Trophoblast cell (in vitro differentiated cells and primary cell): ENCODE measurements around the gene GET3.

Experiments used
- DNase-seq, 2 donors: peaks; one replicate each; pipeline ENCODE4 v3.0.0-alpha.2; 2016
- H2AFZ ChIP-seq: 2 replicates; pipeline ENCODE4 v1.6.1; 2013; ENCODE audit warnings: low read length, moderate library complexity, mild to moderate bottlenecking; ENCODE audit not compliant: insufficient read depth, poor library complexity
- H2AK5ac ChIP-seq: 2 replicates; pipeline ENCODE4 v1.6.1; 2013; ENCODE audit warnings: mild to moderate bottlenecking, low read length
- H2BK120ac ChIP-seq: 2 replicates; pipeline ENCODE4 v1.6.1; 2013; ENCODE audit warnings: low read length, mild to moderate bottlenecking, moderate library complexity; ENCODE audit not compliant: insufficient read depth, poor library complexity
- H2BK12ac ChIP-seq: 2 replicates; pipeline ENCODE4 v1.6.1; 2013; ENCODE audit warnings: mild to moderate bottlenecking, low read length, moderate library complexity
- H2BK5ac ChIP-seq: 2 replicates; pipeline ENCODE4 v1.6.1; 2013; ENCODE audit warnings: low read length, low read depth, moderate library complexity, mild to moderate bottlenecking; ENCODE audit not compliant: poor library complexity
- H3K14ac ChIP-seq: 2 replicates; pipeline ENCODE4 v1.6.1; 2013; ENCODE audit warnings: mild to moderate bottlenecking, low read length
- H3K18ac ChIP-seq: 2 replicates; pipeline ENCODE4 v1.6.1; 2013; ENCODE audit warnings: mild to moderate bottlenecking, low read length
- H3K23ac ChIP-seq: 2 replicates; pipeline ENCODE4 v1.6.1; 2013; ENCODE audit warnings: low read length
- H3K27ac ChIP-seq: 2 replicates; pipeline ENCODE4 v1.5.1; 2013; ENCODE audit warnings: low read depth, mild to moderate bottlenecking, inconsistent platforms, low read length, moderate library complexity
- H3K27me3 ChIP-seq: 2 replicates; pipeline ENCODE4 v1.6.1; 2013; ENCODE audit warnings: inconsistent platforms, mild to moderate bottlenecking, low read length, moderate library complexity; ENCODE audit not compliant: insufficient read depth
- H3K36me3 ChIP-seq, 2 experiments: 1 replicate in 1 of 2; 2 replicates in 1 of 2; pipeline ENCODE4 v1.6.1; 2013; ENCODE audit warnings: low read length in 2 of 2, mild to moderate bottlenecking in 2 of 2, moderate library complexity in 1 of 2; ENCODE audit not compliant: insufficient read depth in 2 of 2, control insufficient read depth in 1 of 2
- H3K4ac ChIP-seq: 2 replicates; pipeline ENCODE4 v1.6.1; 2013; ENCODE audit warnings: low read depth, mild to moderate bottlenecking, low read length, moderate library complexity
- H3K4me1 ChIP-seq, 2 experiments: 1 replicate in 1 of 2; 2 replicates in 1 of 2; pipeline ENCODE4 v1.6.1; 2013; ENCODE audit warnings: low read length in 2 of 2, mild to moderate bottlenecking in 2 of 2, moderate library complexity in 1 of 2; ENCODE audit not compliant: insufficient read depth in 2 of 2, control insufficient read depth in 1 of 2
- H3K4me2 ChIP-seq: 2 replicates; pipeline ENCODE4 v1.6.1; 2013; ENCODE audit warnings: inconsistent platforms, mild to moderate bottlenecking, low read length, moderate library complexity
- H3K4me3 ChIP-seq: 2 replicates; pipeline ENCODE4 v1.5.1; 2013; ENCODE audit warnings: mild to moderate bottlenecking, low read depth, low read length, inconsistent platforms
- H3K79me1 ChIP-seq: one replicate; pipeline ENCODE4 v1.6.1; 2013; ENCODE audit warnings: low read length
- H3K79me2 ChIP-seq: 2 replicates; pipeline ENCODE4 v1.6.1; 2013; ENCODE audit warnings: low read length, mild to moderate bottlenecking; ENCODE audit not compliant: control insufficient read depth, insufficient read depth, poor library complexity
- H3K9ac ChIP-seq: 2 replicates; pipeline ENCODE4 v1.6.1; 2013; ENCODE audit warnings: mild to moderate bottlenecking, low read length
- H3K9me3 ChIP-seq: 2 replicates; pipeline ENCODE4 v1.6.1; 2013; ENCODE audit warnings: low read depth, mild to moderate bottlenecking, control low read depth, inconsistent platforms, low read length; ENCODE audit not compliant: insufficient read depth
- H4K12ac ChIP-seq: 2 replicates; pipeline ENCODE4 v1.6.1; 2013; ENCODE audit warnings: low read depth, mild to moderate bottlenecking, low read length, moderate library complexity
- H4K8ac ChIP-seq: 2 replicates; pipeline ENCODE4 v1.6.1; 2013; ENCODE audit warnings: low read depth, mild to moderate bottlenecking, low read length, moderate library complexity
- H4K91ac ChIP-seq: one replicate; pipeline ENCODE4 v1.6.1; 2013; ENCODE audit warnings: low read depth, mild to moderate bottlenecking, low read length, moderate library complexity
- WGBS: extraction: QIAGEN DNeasy Blood & Tissue Kit; methylation state at CpG from one replicate; pipeline ENCODE4 v1.1.7; 2013; ENCODE audit warnings: missing lambda C conversion rate; ENCODE audit not compliant: insufficient read length, insufficient coverage; ENCODE audit errors: extremely low coverage; 5-methylcytosine and 5-hydroxymethylcytosine counted together

The GET3 gene

GRCh38 chr19:12767150-12767549 is 29.9 kb downstream of the GET3 start:
- H2BK120ac ChIP-seq, result no peak overlapping the region
- no peak for DNase-seq
- H2AK5ac ChIP-seq, result no peak overlapping the region
- H3K9me3 ChIP-seq, result peaks cover 5% of the 10 kb centered on the region
- WGBS, result no CpG with 5 or more reads among the region's 11 CpGs
- H2BK5ac ChIP-seq, result no peak overlapping the region
- H3K18ac ChIP-seq, result no peak overlapping the region
- H3K79me1 ChIP-seq, result no peaks in the 10 kb centered on the region
- H3K23ac ChIP-seq, result no peak overlapping the region
- no peak overlapping the region for H3K9ac ChIP-seq
- no peaks in the 10 kb centered on the region for H3K79me2 ChIP-seq
- no peak overlapping the region for H3K14ac ChIP-seq
- no peak overlapping the region for H4K91ac ChIP-seq
- no peak overlapping the region for H3K4me2 ChIP-seq
- H3K36me3 ChIP-seq, result peaks cover 67 to 68% of the 10 kb centered on the region in 2 experiments
- no peak overlapping the region for H2BK12ac ChIP-seq
- H4K12ac ChIP-seq, result no peak overlapping the region
- no peaks in the 10 kb centered on the region for H3K27me3 ChIP-seq
- H3K27ac ChIP-seq, result no peak overlapping the region
- H3K4me3 ChIP-seq, result no peak overlapping the region
- peaks cover 0 to 3% of the 10 kb centered on the region in 2 experiments for H3K4me1 ChIP-seq
- H4K8ac ChIP-seq, result no peak overlapping the region
- no peak overlapping the region for H2AFZ ChIP-seq
- no peak overlapping the region for H3K4ac ChIP-seq

- no peak for DNase-seq
- H3K14ac ChIP-seq, result no peak overlapping the region
Measured at GRCh38 chr19:12767666-12768065, 30.4 kb downstream of the GET3 start.

GRCh38 chr19:12769689-12770088 is 32.4 kb downstream of the GET3 start:
- Histone ChIP-seq H2AFZ (no peak overlapping the region), H3K4me3 (no peak overlapping the region), H3K4me1 (peaks cover 7 to 13% of the 10 kb centered on the region in 2 experiments), H3K4ac (no peak overlapping the region), H4K8ac (no peak overlapping the region), H2BK120ac (no peak overlapping the region), H3K27ac (no peak overlapping the region), H3K9ac (no peak overlapping the region), H3K14ac (no peak overlapping the region), H3K79me2 (no peaks in the 10 kb centered on the region), H3K36me3 (peaks cover 48 to 56% of the 10 kb centered on the region in 2 experiments), H4K91ac (no peak overlapping the region), H3K18ac (no peak overlapping the region), H3K4me2 (peak overlapping the region; percentile 24), H4K12ac (no peak overlapping the region), H3K9me3 (peaks cover 1% of the 10 kb centered on the region), H2AK5ac (no peak overlapping the region), H2BK12ac (no peak overlapping the region), H2BK5ac (no peak overlapping the region), H3K23ac (no peak overlapping the region), H3K79me1 (peaks cover 2% of the 10 kb centered on the region), H3K27me3 (no peaks in the 10 kb centered on the region)
- peak in 1 of 2 donors; percentile 43 for DNase-seq
- WGBS, result no CpG with 5 or more reads among the region's 37 CpGs

More at GRCh38 chr19:12767666-12768065, 30.4 kb downstream of the GET3 start:
- Histone ChIP-seq H2BK120ac (no peak overlapping the region), H3K9me3 (peaks cover 5% of the 10 kb centered on the region), H3K36me3 (peaks cover 64 to 68% of the 10 kb centered on the region in 2 experiments), H3K4me3 (no peak overlapping the region), H4K12ac (no peak overlapping the region), H2AK5ac (no peak overlapping the region), H3K4ac (no peak overlapping the region), H3K27me3 (no peaks in the 10 kb centered on the region), H3K4me1 (peaks cover 0 to 3% of the 10 kb centered on the region in 2 experiments), H3K79me2 (no peaks in the 10 kb centered on the region), H3K27ac (no peak overlapping the region), H3K9ac (no peak overlapping the region), H4K91ac (no peak overlapping the region), H2BK5ac (no peak overlapping the region), H2AFZ (no peak overlapping the region), H3K4me2 (no peak overlapping the region), H3K23ac (no peak overlapping the region), H2BK12ac (no peak overlapping the region), H3K18ac (no peak overlapping the region), H4K8ac (no peak overlapping the region), H3K79me1 (no peaks in the 10 kb centered on the region)
- no CpG with 5 or more reads among the region's 15 CpGs for WGBS

GRCh38 chr19:12770922-12771321 is 33.6 kb downstream of the GET3 start:
- Histone ChIP-seq H2AFZ (no peak overlapping the region), H3K9me3 (no peaks in the 10 kb centered on the region), H3K14ac (no peak overlapping the region), H3K18ac (no peak overlapping the region), H4K8ac (no peak overlapping the region), H2BK120ac (no peak overlapping the region), H3K4me2 (no peak overlapping the region), H3K23ac (no peak overlapping the region), H2BK12ac (no peak overlapping the region), H3K27me3 (no peaks in the 10 kb centered on the region), H3K79me1 (peaks cover 6% of the 10 kb centered on the region), H3K36me3 (peaks cover 38 to 45% of the 10 kb centered on the region in 2 experiments), H3K79me2 (peaks cover 3% of the 10 kb centered on the region), H4K12ac (no peak overlapping the region), H3K9ac (no peak overlapping the region), H3K27ac (no peak overlapping the region), H2BK5ac (no peak overlapping the region), H3K4me3 (no peak overlapping the region), H4K91ac (no peak overlapping the region), H2AK5ac (no peak overlapping the region), H3K4me1 (peaks cover 9 to 16% of the 10 kb centered on the region in 2 experiments), H3K4ac (no peak overlapping the region)
- no CpG with 5 or more reads among the region's 13 CpGs for WGBS
- DNase-seq, result no peak
